Stimulated activated CD8-positive, alpha-beta memory T cell treated with anti-CD3 and anti-CD28 coated beads, Interleukin-2, amount 100 ng/mL, for 48 hours (primary cell): ENCODE measurements around the gene THAP12.
A peak's percentile ranks its signal among the peaks of the same experiment; 100 is the strongest.
"Not testable (repeated sequence)": the region's sequence is repeated elsewhere in the genome, so short reads cannot be mapped to it uniquely, and the experiment has no call there.

Experiments
- DNase-seq, 2 donors: peaks; one replicate each; pipeline ENCODE4 v3.0.0-alpha.2; 2020; ENCODE audit warnings: low read depth in 2 of 2

Gene THAP12, protein sequence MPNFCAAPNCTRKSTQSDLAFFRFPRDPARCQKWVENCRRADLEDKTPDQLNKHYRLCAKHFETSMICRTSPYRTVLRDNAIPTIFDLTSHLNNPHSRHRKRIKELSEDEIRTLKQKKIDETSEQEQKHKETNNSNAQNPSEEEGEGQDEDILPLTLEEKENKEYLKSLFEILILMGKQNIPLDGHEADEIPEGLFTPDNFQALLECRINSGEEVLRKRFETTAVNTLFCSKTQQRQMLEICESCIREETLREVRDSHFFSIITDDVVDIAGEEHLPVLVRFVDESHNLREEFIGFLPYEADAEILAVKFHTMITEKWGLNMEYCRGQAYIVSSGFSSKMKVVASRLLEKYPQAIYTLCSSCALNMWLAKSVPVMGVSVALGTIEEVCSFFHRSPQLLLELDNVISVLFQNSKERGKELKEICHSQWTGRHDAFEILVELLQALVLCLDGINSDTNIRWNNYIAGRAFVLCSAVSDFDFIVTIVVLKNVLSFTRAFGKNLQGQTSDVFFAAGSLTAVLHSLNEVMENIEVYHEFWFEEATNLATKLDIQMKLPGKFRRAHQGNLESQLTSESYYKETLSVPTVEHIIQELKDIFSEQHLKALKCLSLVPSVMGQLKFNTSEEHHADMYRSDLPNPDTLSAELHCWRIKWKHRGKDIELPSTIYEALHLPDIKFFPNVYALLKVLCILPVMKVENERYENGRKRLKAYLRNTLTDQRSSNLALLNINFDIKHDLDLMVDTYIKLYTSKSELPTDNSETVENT

DNA sequence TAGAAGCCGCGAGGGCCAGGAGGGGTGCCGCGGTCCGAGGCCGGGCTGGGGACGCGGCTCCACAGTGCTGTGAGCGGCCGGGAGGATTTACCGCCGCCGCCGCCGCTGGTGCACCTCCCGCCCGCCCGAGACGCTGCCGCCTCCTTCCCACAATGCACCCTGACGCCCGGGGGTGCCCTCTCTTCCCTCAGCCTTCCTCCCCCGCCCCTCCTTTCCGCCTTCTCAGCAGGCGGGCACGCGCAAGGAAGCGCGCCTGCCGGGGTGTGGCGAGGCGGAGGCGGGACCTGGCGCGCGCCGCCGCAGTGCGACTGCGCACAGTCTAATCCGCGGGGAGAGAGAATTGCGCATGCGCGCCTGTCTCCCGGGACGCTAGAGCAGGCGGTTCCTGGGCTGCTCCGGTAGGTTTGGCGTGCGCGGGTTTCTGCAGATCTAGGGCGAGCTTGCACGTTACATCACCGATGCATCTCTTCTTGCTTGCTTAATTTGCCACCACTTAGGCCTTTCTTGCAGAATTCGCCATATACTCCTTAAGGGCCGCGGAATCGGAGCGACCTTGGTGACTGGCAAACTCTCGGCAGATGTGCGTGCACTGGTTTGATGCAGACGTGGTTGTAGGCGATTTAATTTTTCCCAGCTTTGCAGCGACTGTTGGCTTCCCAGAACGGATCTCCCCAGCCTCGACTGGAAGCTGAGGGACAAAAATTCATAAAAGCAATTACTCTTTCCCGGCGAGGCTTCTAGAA lies at the start of gene THAP12, which contains the start of gene GVQW3:
Gene THAP12, minus strand, starts transcription at position 156 of the 743 bp plus-strand sequence. CDS start 296 bp downstream, outside the sequence.
Gene GVQW3, plus strand, starts transcription at position 347 of the 743 bp plus-strand sequence. CDS start 506 bp downstream, outside the sequence.
- DNase-seq: peak; percentile 93 to 95

- no peak for DNase-seq
Observed at GRCh38 chr11:76426660-76427059, 45.7 kb upstream of the THAP12 start.

- DNase-seq: no peak
Observed at GRCh38 chr11:76424891-76425290, 44.0 kb upstream of the THAP12 start.

GRCh38 chr11:76424379-76424778 lies 43.4 kb upstream of the THAP12 start:
- peak in 1 of 2 donors; percentile 5 for DNase-seq

DNA sequence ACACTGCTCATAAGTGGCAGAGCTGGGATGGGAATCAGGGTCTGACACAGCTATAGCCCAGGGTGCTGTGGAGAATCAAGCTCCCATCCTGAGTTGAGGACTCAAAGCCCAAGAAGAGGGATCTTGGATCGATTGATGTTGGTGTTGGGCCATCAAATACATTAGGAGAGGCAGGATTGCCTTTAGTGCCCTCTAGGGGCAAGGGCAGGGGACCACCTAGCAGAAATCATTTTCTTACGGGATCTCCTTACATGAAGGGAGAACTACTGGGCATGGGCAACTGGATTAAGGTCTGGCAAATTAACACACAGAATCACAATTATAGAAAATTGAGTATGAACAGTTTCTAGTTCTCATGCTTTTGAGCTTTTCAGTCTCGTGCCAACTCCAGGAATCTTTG lies 39.0 kb upstream of the THAP12 start:
- no peak for DNase-seq

- no peak for DNase-seq
Observed at GRCh38 chr11:76415073-76415472, 34.1 kb upstream of the THAP12 start.

GRCh38 chr11:76410851-76411357 lies 30.0 kb upstream of the THAP12 start:
- no peak for DNase-seq

- DNase-seq: no peak
Observed at GRCh38 chr11:76408171-76408965, 27.4 kb upstream of the THAP12 start.

DNA sequence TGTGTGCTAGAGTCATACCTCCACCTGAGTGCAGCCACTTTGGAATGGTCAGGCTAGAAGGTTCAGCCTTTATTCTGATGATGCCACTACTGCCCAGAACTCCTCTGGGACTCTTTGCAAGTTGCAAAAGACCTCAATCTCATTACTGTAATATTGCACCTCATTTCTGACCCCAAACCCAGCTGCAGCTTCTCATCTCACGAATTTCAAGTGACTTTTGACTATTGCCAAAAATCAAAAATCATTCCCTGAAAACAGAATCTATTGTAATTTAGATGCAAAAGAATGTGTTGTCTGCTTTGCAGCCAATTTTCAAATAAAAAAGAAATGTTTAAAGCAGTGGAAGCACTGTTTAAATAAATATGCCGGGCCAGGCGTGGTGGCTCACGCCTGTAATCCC lies 25.4 kb upstream of the THAP12 start:
- no peak for DNase-seq

- DNase-seq: not testable (repeated sequence)
Observed at GRCh38 chr11:76401484-76401883, 20.6 kb upstream of the THAP12 start.

DNA sequence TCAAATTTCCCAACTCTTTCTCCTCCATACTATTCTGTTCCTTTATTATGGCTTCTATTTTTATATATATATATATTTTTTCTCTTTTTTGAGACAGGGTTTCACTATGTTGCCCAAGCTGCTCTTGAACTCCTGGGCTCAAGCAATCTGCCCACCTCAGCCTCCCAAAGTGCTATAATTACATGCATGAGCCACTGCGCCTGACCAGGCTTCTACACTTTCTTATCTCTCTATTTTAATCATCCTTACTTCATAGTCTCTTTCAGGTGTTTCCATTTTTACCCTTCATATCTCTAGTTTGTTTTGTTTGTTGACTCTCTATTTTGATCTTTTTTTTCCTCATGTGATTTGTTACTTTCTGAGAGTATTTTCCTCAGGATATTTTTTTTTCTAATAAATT lies 20.0 kb upstream of the THAP12 start:
- no peak for DNase-seq

DNA sequence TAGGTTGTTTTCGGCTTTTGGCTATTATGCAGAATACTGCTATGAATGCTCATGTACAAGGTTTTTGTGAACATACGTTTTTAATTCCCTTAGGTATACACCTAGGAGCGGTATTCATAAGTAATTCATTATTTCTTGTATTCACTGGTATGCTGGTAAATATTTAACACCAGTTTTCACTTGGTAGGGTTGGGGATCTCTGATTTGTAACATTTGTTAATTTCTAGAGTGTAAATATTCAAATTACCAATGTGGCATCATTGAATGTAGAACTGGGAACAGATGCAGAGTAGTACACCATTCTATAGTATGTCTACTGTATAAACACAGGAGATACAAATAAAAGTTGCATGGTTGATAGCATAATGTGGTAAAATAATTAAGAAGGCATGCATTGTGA lies 16.5 kb upstream of the THAP12 start:
- no peak for DNase-seq

DNA sequence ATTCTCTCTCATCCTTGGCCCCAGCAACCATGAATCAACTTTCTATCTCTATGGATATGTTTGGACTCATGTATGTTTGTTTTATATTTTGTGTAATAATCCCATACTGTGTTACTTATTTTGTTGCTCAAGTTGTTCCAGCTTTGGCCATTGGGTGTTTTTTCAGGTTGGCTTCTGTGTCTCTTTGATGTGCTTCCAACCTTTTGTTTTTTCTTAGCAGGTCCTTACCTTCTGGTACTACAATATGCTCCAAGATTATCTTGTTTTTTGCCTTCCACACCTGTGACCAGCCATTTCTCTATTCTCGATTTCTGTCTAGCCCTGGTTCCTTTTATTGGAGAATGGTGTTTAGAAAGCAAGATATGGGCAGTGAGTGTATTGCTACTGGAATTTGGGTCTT lies 14.4 kb upstream of the THAP12 start:
- DNase-seq: no peak

DNA sequence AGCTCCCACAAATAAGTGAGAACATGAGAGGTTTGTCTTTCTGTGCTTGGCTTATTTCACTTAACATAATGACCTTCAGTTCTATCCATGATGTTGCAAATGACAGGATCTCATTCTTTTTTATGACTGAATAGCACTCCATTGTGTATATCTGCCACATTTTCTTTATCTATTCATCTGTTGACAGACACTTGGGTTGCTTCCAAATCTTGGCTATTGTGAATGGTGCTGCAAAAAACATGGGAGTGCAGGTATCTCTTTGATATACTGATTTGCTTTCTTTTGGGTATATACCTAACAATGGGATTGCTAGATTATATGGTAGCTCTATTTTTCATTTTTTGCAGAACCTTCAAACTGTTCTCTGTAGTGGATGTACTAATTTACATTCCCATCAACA lies 13.5 kb upstream of the THAP12 start:
- no peak for DNase-seq

- DNase-seq: no peak
Observed at GRCh38 chr11:76392870-76393269, 11.9 kb upstream of the THAP12 start.

GRCh38 chr11:76391811-76392475 lies 11.0 kb upstream of the THAP12 start:
- no peak for DNase-seq

GRCh38 chr11:76391021-76391420 lies 10.1 kb upstream of the THAP12 start:
- no peak for DNase-seq

DNA sequence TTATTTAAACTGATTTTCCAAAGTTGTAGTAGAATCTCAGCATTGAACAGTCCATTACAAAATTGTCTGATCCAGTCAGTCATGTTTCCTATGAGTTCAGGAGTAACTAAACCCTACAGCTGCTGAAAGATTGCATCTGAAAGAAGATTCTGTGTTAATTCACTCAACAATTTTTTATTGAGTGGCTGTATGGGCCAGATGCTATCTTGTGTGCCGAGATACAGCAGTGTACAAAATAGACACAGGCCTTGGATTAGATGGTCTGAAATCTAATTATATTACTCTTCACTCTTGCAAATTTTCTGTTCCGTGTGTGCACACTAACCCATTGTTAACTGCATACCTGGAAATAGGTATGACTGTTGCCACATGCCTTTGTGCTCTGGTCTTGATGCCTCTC lies 7.5 kb upstream of the THAP12 start:
- DNase-seq: no peak

- no peak for DNase-seq
Observed at GRCh38 chr11:76385903-76386302, 5.0 kb upstream of the THAP12 start.

DNA sequence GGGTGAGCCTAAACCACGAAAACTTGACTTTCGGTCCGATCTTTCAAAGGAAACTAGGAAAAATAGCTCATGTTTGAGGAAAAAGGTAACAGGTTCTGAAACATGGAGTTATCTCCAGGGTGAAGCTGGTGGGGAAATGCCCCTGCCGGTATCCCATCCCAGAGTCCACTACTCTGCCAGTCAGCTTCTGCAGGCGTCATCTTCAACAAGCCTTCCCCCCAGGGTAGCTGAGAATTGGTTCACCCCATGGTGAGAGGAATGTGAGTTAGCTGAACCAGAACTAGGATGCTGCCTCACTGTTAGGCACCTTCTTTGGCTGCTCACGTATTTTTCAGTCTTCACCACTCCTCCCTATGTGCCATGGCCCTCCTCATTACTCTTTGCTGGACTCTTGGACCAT lies 1.3 kb upstream of the THAP12 start:
- DNase-seq: no peak
